ENCODE measurements around the gene NADK2. TPM values are rescaled to one million over a fixed set of nuclear protein-coding genes. Genes with fewer than 3 reads are reported as not detected.

NADK2 gene
- total and polyA plus RNA-seq, 8 donors, result 9.1 to 132 (median 27.0) TPM

DNA sequence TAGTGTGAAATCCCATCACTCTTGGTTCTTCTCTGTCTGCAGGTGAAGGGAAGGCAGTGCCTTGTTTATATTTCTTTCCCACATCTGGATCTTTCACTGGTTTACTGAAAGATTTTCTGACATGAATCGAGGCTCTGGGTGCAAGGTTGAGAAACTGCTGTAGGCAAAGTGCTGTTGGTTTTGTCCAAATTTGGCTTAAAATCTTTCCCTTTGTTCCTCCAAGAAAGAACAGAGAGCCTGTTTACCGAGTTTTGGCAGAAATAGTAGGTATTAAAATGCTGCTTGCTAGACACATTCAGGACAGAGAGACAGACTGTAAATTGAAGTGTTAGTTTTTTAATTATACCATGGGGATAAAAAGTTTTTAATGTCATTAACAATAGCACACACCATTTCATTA lies 68.3 kb downstream of the NADK2 start:
- peaks cover 0 to 6% (median 0%) of the 10 kb centered on the region in 4 donors for H3K4me1 ChIP-seq
- WGBS, 5 donors, result 66 to 79% (median 75%) methylated on average over 2 of the region's 2 CpGs
- H3K27ac ChIP-seq, result no peak overlapping the region
- peaks cover 18 to 79% (median 73%) of the 10 kb centered on the region in 4 donors for H3K36me3 ChIP-seq
- TF ChIP-seq, protein P1, sequence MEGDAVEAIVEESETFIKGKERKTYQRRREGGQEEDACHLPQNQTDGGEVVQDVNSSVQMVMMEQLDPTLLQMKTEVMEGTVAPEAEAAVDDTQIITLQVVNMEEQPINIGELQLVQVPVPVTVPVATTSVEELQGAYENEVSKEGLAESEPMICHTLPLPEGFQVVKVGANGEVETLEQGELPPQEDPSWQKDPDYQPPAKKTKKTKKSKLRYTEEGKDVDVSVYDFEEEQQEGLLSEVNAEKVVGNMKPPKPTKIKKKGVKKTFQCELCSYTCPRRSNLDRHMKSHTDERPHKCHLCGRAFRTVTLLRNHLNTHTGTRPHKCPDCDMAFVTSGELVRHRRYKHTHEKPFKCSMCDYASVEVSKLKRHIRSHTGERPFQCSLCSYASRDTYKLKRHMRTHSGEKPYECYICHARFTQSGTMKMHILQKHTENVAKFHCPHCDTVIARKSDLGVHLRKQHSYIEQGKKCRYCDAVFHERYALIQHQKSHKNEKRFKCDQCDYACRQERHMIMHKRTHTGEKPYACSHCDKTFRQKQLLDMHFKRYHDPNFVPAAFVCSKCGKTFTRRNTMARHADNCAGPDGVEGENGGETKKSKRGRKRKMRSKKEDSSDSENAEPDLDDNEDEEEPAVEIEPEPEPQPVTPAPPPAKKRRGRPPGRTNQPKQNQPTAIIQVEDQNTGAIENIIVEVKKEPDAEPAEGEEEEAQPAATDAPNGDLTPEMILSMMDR (IDR thresholded peaks at IDR 0.05), result no peak
- TF ChIP-seq EP300 (IDR thresholded peaks at IDR 0.05) (no peak), POLR2AphosphoS5 (IDR thresholded peaks at IDR 0.05) (no peak), POLR2A (IDR thresholded peaks at IDR 0.05) (no peak)
- intact Hi-C loops (cut with DNase I; ENCODE audit: low total_unique reads), result no loop called here
- DNase-seq, result no peak
- H3K27me3 ChIP-seq, result no peaks in the 10 kb centered on the region
- H3K9me3 ChIP-seq, result no peaks in the 10 kb centered on the region
- H3K4me3 ChIP-seq, result no peak overlapping the region

DNA sequence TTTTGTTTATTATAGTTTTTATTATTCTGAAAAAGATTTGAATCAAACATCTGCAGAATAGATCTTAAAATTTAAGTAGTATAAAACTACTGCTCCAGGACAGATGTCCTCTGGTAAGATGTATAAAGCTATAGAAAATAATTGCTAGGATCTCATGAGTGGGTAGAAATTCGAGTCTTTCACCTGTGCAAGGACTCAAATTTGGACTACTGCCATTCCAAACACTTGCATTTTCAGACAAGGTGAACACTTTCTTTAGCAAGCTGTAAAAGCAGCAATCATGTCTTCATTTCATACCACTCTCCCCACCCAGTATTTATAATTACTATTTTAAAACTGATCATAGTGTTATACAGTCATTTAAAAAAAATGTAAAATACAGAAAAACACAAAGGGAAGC lies 69.1 kb downstream of the NADK2 start:
- Histone ChIP-seq H3K27ac (no peak overlapping the region), H3K36me3 (peaks cover 26 to 82% (median 78%) of the 10 kb centered on the region in 4 donors), H3K9me3 (no peaks in the 10 kb centered on the region), H3K4me3 (no peak overlapping the region), H3K4me1 (no peaks in the 10 kb centered on the region), H3K27me3 (no peaks in the 10 kb centered on the region)
- intact Hi-C loops (cut with DNase I; ENCODE audit: low total_unique reads), result no loop called here
- TF ChIP-seq POLR2A (IDR thresholded peaks at IDR 0.05) (no peak), POLR2AphosphoS5 (IDR thresholded peaks at IDR 0.05) (no peak)
- 31 to 69% (median 37%) methylated on average over 1 of the region's 1 CpG for WGBS, 5 donors
- DNase-seq, result no peak

DNA sequence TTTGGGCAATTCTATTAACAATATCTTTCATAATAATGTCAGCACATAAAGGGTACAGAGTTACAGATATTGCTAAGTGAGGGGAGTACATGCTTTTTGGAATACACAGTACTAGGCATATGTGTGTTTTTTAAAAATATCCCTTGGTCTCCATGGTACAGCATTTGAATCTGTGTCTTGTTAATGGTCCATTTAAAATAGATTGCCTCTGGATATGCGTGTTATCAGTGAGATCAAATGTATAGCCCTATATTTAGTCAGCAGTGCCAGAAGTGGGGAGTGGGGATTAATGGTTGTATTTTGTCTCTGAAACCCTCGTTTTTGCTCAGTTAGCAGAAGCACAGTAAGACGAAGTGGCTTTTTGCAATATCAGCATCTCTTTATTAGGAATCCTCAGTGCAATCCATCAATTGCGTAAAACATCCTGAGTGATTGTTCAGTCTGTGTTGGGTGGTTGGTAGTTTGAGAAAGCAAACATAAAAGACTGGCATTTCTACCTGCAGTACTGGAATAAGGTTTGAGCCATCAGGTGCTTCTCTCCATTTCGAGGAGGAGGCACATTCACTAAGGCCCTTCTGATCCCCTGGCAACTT lies 70.8 kb downstream of the NADK2 start:
- TF ChIP-seq, protein P1 (IDR thresholded peaks at IDR 0.05), result no peak
- TF ChIP-seq POLR2A (IDR thresholded peaks at IDR 0.05) (no peak), POLR2AphosphoS5 (IDR thresholded peaks at IDR 0.05) (no peak), EP300 (IDR thresholded peaks at IDR 0.05) (no peak)
- WGBS, 5 donors, result 80 to 84% (median 82%) methylated on average over 5 of the region's 5 CpGs

DNA sequence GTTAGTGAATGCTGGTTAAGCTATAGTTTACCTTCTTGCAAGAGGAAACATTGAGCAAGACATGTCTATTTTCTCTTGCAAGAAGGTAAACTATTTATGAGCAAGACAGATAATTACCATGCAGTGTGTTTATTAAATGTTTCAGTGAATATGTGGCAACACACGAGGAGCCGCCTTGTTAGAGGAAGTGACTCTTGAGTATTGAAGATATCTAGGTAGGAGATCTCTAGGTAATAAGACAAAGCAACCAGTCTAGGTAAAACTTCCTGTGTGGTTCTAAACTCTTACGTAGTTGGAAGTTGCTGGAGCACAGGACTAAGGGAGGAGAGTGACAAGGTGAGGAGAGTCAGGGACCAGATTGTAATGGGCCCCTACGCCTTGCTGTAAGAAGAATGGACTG lies 73.0 kb downstream of the NADK2 start:
- DNase-seq, result no peak
- intact Hi-C loops (cut with DNase I; ENCODE audit: low total_unique reads), result no loop called here
- no peak overlapping the region for H3K4me3 ChIP-seq
- H3K27me3 ChIP-seq, result no peaks in the 10 kb centered on the region
- no peak overlapping the region for H3K27ac ChIP-seq
- no peaks in the 10 kb centered on the region for H3K9me3 ChIP-seq
- H3K36me3 ChIP-seq, result peaks cover 31 to 100% (median 92%) of the 10 kb centered on the region in 4 donors
- no peaks in the 10 kb centered on the region for H3K4me1 ChIP-seq
- 87 to 92% (median 91%) methylated on average over 4 of the region's 4 CpGs for WGBS, 5 donors
- TF ChIP-seq POLR2A (IDR thresholded peaks at IDR 0.05) (no peak), POLR2AphosphoS5 (IDR thresholded peaks at IDR 0.05) (no peak), EP300 (IDR thresholded peaks at IDR 0.05) (no peak)
- TF ChIP-seq, protein P1 (IDR thresholded peaks at IDR 0.05), result no peak

More for the DNA sequence above, 70.8 kb downstream of the NADK2 start:
- no peak overlapping the region for H3K27ac ChIP-seq
- no peak for DNase-seq
- no peak overlapping the region for H3K4me3 ChIP-seq
- intact Hi-C loops (cut with DNase I; ENCODE audit: low total_unique reads), result no loop called here
- H3K27me3 ChIP-seq, result no peaks in the 10 kb centered on the region
- peaks cover 28 to 91% (median 89%) of the 10 kb centered on the region in 4 donors for H3K36me3 ChIP-seq
- no peaks in the 10 kb centered on the region for H3K4me1 ChIP-seq
- no peaks in the 10 kb centered on the region for H3K9me3 ChIP-seq

DNA sequence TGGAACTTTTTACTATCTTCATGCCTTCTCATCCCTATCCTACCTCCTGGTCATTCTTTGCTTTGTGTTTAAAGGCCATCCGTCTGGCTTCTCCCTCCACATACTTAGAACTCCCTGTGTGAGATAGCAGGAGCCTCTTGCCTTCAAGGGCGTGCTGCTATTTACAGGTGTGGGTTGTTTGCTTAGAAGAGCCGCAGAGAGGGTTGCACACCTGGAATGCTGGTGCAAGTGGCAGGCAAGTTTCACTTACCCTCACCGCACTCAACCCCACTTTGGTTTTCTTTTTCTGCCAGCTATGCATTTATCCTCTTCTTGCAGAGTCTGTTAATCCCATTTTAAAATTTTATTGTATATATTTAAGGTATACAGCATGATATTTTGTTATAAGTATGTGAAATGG lies 77.3 kb downstream of the NADK2 start:
- no peak overlapping the region for H3K27ac ChIP-seq
- H3K9me3 ChIP-seq, result no peaks in the 10 kb centered on the region
- H3K27me3 ChIP-seq, result no peaks in the 10 kb centered on the region
- DNase-seq, result no peak
- H3K4me3 ChIP-seq, result no peak overlapping the region
- H3K4me1 ChIP-seq, result peaks cover 4 to 11% (median 7%) of the 10 kb centered on the region in 4 donors
- TF ChIP-seq POLR2AphosphoS5 (IDR thresholded peaks at IDR 0.05) (no peak), POLR2A (IDR thresholded peaks at IDR 0.05) (no peak), EP300 (IDR thresholded peaks at IDR 0.05) (no peak)
- TF ChIP-seq, protein P1 (IDR thresholded peaks at IDR 0.05), result no peak
- peaks cover 25 to 93% (median 81%) of the 10 kb centered on the region in 4 donors for H3K36me3 ChIP-seq
- intact Hi-C loops (cut with DNase I; ENCODE audit: low total_unique reads), result no loop called here
- 91 to 98% (median 96%) methylated on average over 4 of the region's 4 CpGs for WGBS, 5 donors
